Nephron (organoid): ENCODE measurements around the gene BOD1.

Experiments
- H3K27ac Mint-ChIP-seq, 3 experiments: 2 replicates each; pipeline ENCODE4 v1.8.0; 2020; ENCODE audit warnings: mixed read lengths in 3 of 3, mild to moderate bottlenecking in 2 of 3, moderate library complexity in 1 of 3
- H3K27me3 Mint-ChIP-seq: 2 replicates; pipeline ENCODE4 v1.8.0; 2021; ENCODE audit warnings: low read depth, mild to moderate bottlenecking, moderate library complexity, mixed read lengths
- H3K36me3 Mint-ChIP-seq: 2 replicates; pipeline ENCODE4 v1.8.0; 2020; ENCODE audit warnings: low read depth, mixed read lengths
- H3K4me1 Mint-ChIP-seq: 2 replicates; pipeline ENCODE4 v1.8.0; 2020; ENCODE audit warnings: mixed read lengths
- H3K4me3 Mint-ChIP-seq, 3 experiments: 2 replicates each; pipeline ENCODE4 v1.8.0; 2020; ENCODE audit warnings: mild to moderate bottlenecking in 3 of 3, mixed read lengths in 3 of 3, moderate library complexity in 2 of 3
- H3K9me3 Mint-ChIP-seq: 2 replicates; pipeline ENCODE4 v1.8.0; 2020; ENCODE audit warnings: mixed read lengths
- TF ChIP-seq, protein P1 (sequence below), 3 experiments: fragments of 200-600 bp; sonication (generic); IDR thresholded peaks; one replicate each; pipeline ENCODE4 v1.5.0; 2021; ENCODE audit warnings: antibody characterized with exemption in 3 of 3; ENCODE audit not compliant: unreplicated experiment in 3 of 3

BOD1 gene

GRCh38 chr5:173562451-173562850 is 54.0 kb downstream of the BOD1 start:
- TF ChIP-seq, protein P1, sequence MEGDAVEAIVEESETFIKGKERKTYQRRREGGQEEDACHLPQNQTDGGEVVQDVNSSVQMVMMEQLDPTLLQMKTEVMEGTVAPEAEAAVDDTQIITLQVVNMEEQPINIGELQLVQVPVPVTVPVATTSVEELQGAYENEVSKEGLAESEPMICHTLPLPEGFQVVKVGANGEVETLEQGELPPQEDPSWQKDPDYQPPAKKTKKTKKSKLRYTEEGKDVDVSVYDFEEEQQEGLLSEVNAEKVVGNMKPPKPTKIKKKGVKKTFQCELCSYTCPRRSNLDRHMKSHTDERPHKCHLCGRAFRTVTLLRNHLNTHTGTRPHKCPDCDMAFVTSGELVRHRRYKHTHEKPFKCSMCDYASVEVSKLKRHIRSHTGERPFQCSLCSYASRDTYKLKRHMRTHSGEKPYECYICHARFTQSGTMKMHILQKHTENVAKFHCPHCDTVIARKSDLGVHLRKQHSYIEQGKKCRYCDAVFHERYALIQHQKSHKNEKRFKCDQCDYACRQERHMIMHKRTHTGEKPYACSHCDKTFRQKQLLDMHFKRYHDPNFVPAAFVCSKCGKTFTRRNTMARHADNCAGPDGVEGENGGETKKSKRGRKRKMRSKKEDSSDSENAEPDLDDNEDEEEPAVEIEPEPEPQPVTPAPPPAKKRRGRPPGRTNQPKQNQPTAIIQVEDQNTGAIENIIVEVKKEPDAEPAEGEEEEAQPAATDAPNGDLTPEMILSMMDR (IDR thresholded peaks at IDR 0.05; ENCODE audit: unreplicated experiment in 3 of 3): no peak
- Mint-ChIP-seq H3K36me3 (no peaks in the 10 kb centered on the region), H3K4me3 (no peak overlapping the region), H3K4me1 (peaks cover 10% of the 10 kb centered on the region), H3K27me3 (peaks cover 24% of the 10 kb centered on the region), H3K27ac (no peak overlapping the region), H3K9me3 (peaks cover 30% of the 10 kb centered on the region)
